Measurements from ENCODE around the gene TH. TPM values are rescaled to one million over a fixed set of nuclear protein-coding genes. Genes with fewer than 3 reads are reported as not detected.

The TH gene
- total RNA-seq (2011; cell fraction: chromatin; rRNA removed; ENCODE audit: low replicate concordance), result not detected in 2 replicates
- total RNA-seq (2011; cell fraction: nucleolus; rRNA removed), result not detected in 2 replicates
- total RNA-seq (2011; cell fraction: nucleoplasm; rRNA removed), result not detected in 2 replicates
- total RNA-seq (2014; rRNA removed) (not detected in 2 replicates), total RNA-seq (2014; rRNA removed; fragmentation: Illumina TruSeq; extraction: Trizol) (not detected in 2 replicates), total RNA-seq (2015; rRNA removed; fragmentation: Illumina TruSeq; extraction: Trizol) (not detected in 2 replicates), total RNA-seq (2021) (not detected in 2 replicates), polyA plus RNA-seq (2011; rRNA removed) (not detected in 2 replicates), polyA plus RNA-seq (2014; fragmentation: Illumina TruSeq; extraction: Trizol) (not detected in 2 replicates), polyA plus RNA-seq (2014; fragmentation: Nextera tagmentation; extraction: Ambion mirVana) (not detected), polyA plus RNA-seq (2014; rRNA removed) (not detected in 2 replicates), polyA minus RNA-seq (2011; rRNA and poly(A)+ RNA removed) (not detected in 2 replicates), Bru-seq, nascent RNA (not detected), BruChase-seq, experiment 1, labeled RNA remaining after a 2-hour chase (not detected), BruChase-seq, experiment 2, labeled RNA remaining after a 6-hour chase (not detected)
- 0.06 TPM in 1 of 2 replicates, not detected in the other for polyA plus RNA-seq (2011; cell fraction: cytosol; rRNA removed)
- polyA plus RNA-seq (2011; cell fraction: nucleus; rRNA removed), result not detected in 2 replicates
- polyA plus RNA-seq (2012), result not detected in 2 replicates
- polyA minus RNA-seq (2011; cell fraction: cytosol; rRNA and poly(A)+ RNA removed), result not detected in 2 replicates
- not detected in 2 replicates for polyA minus RNA-seq (2011; cell fraction: nucleus; rRNA and poly(A)+ RNA removed)
- long read RNA-seq, experiment 1, result 0 reads
- long read RNA-seq, experiment 2, result 0 reads
- long read RNA-seq, experiment 3, result 0 reads

DNA sequence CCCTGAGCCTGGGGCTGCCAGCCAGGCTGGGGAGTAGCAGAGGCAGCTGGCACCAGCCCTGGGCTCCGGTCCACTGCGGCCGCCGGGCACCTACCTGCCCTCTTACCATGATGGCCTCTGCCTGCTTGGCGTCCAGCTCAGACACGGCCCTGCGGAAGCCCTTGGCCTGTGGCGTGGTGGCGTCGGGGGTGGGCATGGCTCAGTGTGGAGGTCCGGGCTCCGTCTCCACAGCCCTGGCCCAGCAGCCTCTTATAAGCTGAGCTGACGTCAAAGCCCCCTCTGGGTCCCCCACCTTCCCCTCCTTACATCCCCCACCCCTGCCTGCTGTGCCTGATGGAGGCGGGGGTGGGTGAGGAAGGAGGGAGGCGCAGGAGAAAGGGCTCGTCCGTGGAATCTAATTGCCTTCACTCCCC, at the start of gene TH:
TSS of gene TH (minus strand) at position 225 of the 413 bp plus-strand sequence. CDS start at position 196, 29 bp downstream.
- Histone ChIP-seq H3K27me3 (ENCODE audit: control insufficient read depth in 2 of 2, insufficient read depth in 2 of 2, low read length in 2 of 2) (peaks cover 3 to 50% of the 10 kb centered on the region in 2 experiments; a peak in 4 of 5 replicates), H2AFZ (ENCODE audit: low read depth, low read length) (no peak within 1 kb of the TSS), H3K9ac (ENCODE audit: insufficient read depth in 1 of 2, low read depth in 2 of 2, low read length in 2 of 2) (no peak within 1 kb of the TSS), H3K4me1 (replicated peaks in 1 of 2; ENCODE audit: control insufficient read depth in 2 of 2, insufficient read depth in 2 of 2, low read length in 2 of 2) (peaks cover 0 to 38% of the 10 kb centered on the region in 2 experiments; a peak in 2 of 5 replicates), H3K9me1 (ENCODE audit: control insufficient read depth, insufficient read depth, low read length) (no peaks in the 10 kb centered on the region), H4K20me1 (replicated peaks; ENCODE audit: control insufficient read depth, insufficient read depth, low read length) (peaks cover 7% of the 10 kb centered on the region), H3K27ac (ENCODE audit: extremely low read depth, low read depth, low read length) (no peak within 1 kb of the TSS), H3K4me3 (no peak within 1 kb of the TSS), H3K9me3 (replicated peaks; ENCODE audit: control insufficient read depth, insufficient read depth, low read depth, low read length) (no peaks in the 10 kb centered on the region; the same call in 1 of the 2 replicates), H3K4me2 (ENCODE audit: insufficient read depth, low read length) (no peak within 1 kb of the TSS), H3K36me3 (ENCODE audit: control insufficient read depth, insufficient read depth, low read length) (no peaks in the 10 kb centered on the region), H3K79me2 (ENCODE audit: control insufficient read depth, insufficient read depth, low read length) (no peaks in the 10 kb centered on the region)
- no peak for DNase-seq (ENCODE audit: extremely low read depth in 1 of 4, low spot score in 3 of 4)
- FAIRE-seq, result no peak
- POLR2A ChIA-PET, result no interaction called here
- WGBS (ENCODE audit: insufficient coverage, low coverage, missing lambda C conversion rate), result 12% methylated on average over 10 of the region's 17 CpGs
- CTCF ChIA-PET (ENCODE audit: low intra/inter-chr PET ratio), result no interaction called here
- ATAC-seq, result no peak
- in situ Hi-C loops (cut with MboI) (no loop called here), intact Hi-C loops (cut with micrococcal nuclease) (no loop called here)
- BruUV-seq (replicated peaks), result no TSS peak
- TF ChIP-seq MCM5 (IDR thresholded peaks at IDR 0.05; ENCODE audit: low read depth), result no peak
- TF ChIP-seq CBFA2T3 (IDR thresholded peaks at IDR 0.05), result no peak
- no peak for TF ChIP-seq CSDE1 (IDR thresholded peaks at IDR 0.05)
- TF ChIP-seq, protein P1, sequence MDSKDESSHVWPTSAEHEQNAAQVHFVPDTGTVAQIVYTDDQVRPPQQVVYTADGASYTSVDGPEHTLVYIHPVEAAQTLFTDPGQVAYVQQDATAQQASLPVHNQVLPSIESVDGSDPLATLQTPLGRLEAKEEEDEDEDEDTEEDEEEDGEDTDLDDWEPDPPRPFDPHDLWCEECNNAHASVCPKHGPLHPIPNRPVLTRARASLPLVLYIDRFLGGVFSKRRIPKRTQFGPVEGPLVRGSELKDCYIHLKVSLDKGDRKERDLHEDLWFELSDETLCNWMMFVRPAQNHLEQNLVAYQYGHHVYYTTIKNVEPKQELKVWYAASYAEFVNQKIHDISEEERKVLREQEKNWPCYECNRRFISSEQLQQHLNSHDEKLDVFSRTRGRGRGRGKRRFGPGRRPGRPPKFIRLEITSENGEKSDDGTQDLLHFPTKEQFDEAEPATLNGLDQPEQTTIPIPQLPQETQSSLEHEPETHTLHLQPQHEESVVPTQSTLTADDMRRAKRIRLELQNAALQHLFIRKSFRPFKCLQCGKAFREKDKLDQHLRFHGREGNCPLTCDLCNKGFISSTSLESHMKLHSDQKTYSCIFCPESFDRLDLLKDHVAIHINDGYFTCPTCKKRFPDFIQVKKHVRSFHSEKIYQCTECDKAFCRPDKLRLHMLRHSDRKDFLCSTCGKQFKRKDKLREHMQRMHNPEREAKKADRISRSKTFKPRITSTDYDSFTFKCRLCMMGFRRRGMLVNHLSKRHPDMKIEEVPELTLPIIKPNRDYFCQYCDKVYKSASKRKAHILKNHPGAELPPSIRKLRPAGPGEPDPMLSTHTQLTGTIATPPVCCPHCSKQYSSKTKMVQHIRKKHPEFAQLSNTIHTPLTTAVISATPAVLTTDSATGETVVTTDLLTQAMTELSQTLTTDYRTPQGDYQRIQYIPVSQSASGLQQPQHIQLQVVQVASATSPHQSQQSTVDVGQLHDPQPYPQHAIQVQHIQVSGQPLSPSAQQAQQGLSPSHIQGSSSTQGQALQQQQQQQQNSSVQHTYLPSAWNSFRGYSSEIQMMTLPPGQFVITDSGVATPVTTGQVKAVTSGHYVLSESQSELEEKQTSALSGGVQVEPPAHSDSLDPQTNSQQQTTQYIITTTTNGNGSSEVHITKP (IDR thresholded peaks at IDR 0.05; ENCODE audit: partially characterized antibody), result no peak
- no peak for TF ChIP-seq ARID1B (IDR thresholded peaks at IDR 0.05)
- TF ChIP-seq MEF2D (tag; conservative IDR thresholded peaks at IDR 0.05; ENCODE audit: low read depth), result no peak
- TF ChIP-seq ZNF311 (CRISPR knock-in tag; IDR thresholded peaks at IDR 0.05), result no peak
- TF ChIP-seq, protein P2, sequence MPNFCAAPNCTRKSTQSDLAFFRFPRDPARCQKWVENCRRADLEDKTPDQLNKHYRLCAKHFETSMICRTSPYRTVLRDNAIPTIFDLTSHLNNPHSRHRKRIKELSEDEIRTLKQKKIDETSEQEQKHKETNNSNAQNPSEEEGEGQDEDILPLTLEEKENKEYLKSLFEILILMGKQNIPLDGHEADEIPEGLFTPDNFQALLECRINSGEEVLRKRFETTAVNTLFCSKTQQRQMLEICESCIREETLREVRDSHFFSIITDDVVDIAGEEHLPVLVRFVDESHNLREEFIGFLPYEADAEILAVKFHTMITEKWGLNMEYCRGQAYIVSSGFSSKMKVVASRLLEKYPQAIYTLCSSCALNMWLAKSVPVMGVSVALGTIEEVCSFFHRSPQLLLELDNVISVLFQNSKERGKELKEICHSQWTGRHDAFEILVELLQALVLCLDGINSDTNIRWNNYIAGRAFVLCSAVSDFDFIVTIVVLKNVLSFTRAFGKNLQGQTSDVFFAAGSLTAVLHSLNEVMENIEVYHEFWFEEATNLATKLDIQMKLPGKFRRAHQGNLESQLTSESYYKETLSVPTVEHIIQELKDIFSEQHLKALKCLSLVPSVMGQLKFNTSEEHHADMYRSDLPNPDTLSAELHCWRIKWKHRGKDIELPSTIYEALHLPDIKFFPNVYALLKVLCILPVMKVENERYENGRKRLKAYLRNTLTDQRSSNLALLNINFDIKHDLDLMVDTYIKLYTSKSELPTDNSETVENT (CRISPR knock-in tag; IDR thresholded peaks at IDR 0.05), result no peak
- TF ChIP-seq ARNT (IDR thresholded peaks at IDR 0.05), result no peak
- TF ChIP-seq, protein P3, sequence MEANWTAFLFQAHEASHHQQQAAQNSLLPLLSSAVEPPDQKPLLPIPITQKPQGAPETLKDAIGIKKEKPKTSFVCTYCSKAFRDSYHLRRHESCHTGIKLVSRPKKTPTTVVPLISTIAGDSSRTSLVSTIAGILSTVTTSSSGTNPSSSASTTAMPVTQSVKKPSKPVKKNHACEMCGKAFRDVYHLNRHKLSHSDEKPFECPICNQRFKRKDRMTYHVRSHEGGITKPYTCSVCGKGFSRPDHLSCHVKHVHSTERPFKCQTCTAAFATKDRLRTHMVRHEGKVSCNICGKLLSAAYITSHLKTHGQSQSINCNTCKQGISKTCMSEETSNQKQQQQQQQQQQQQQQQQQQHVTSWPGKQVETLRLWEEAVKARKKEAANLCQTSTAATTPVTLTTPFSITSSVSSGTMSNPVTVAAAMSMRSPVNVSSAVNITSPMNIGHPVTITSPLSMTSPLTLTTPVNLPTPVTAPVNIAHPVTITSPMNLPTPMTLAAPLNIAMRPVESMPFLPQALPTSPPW (CRISPR knock-in tag; IDR thresholded peaks at IDR 0.05), result no peak
- no peak for TF ChIP-seq ZNF224 (CRISPR knock-in tag; IDR thresholded peaks at IDR 0.05)

Data from K562 (cell line).